HepG2 (cell line): ENCODE measurements around the gene SH3D19. TPM values are rescaled to one million over a fixed set of nuclear protein-coding genes. Genes with fewer than 3 reads are reported as not detected.

Experiments
- ATAC-seq: fragments of 200-7000 bp; cut with Tn5 transposase; 3 replicates; pipeline ENCODE4 v1.9.1; 2020; ENCODE audit warnings: mild to moderate bottlenecking, moderate library complexity
- BruUV-seq: library from RNA; stranded (reverse); fragments of 400-500 nt; replicated peaks from 2 replicates; lab custom pipeline; 2021; lab: Mats Ljungman, UMichigan
- CTCF ChIA-PET: fragments of 300-600 bp; formaldehyde crosslinking; extraction: SDS; loops from one replicate; lab custom pipeline; 2021; ENCODE audit warnings: low total read pairs, inconsistent platforms, low intra/inter-chr PET ratio; lab: Yijun Ruan, JAX
- POLR2A ChIA-PET: fragments of 350-600 bp; sonication (Branson Sonifier 250); formaldehyde crosslinking; loops from one replicate; lab custom pipeline; 2020; ENCODE audit warnings: antibody characterized with exemption, inconsistent platforms; lab: Yijun Ruan, JAX
- DNase-seq: peaks from one replicate; pipeline ENCODE4 v3.0.0-alpha.2; 2015; ENCODE audit warnings: low spot score
- FAIRE-seq: peaks from 3 replicates; lab custom pipeline; 2011; peaks lifted over from hg19 to GRCh38; lab: Jason Lieb, UNC
- H2AFZ ChIP-seq: one replicate; pipeline ENCODE4 v1.6.1; 2011; ENCODE audit warnings: low read length, inconsistent platforms
- H3K27ac ChIP-seq: fragments of 300-600 bp; 3 replicates; pipeline ENCODE4 v1.8.0; 2011; ENCODE audit warnings: mixed run types, mild to moderate bottlenecking, mixed read lengths, low read length, inconsistent platforms; ENCODE audit not compliant: insufficient read depth; ENCODE audit errors: extremely low read length
- H3K27me3 ChIP-seq, 2 experiments: fragments of 200-600 bp in 1 of 2; 2 replicates in 1 of 2; 3 replicates in 1 of 2; pipeline versions ENCODE4 v1.6.0 to v1.8.0; 2011; ENCODE audit warnings: low read length in 2 of 2, mild to moderate bottlenecking in 2 of 2, moderate library complexity in 2 of 2, inconsistent platforms in 1 of 2; ENCODE audit not compliant: insufficient read depth in 2 of 2, control insufficient read depth in 1 of 2
- H3K36me3 ChIP-seq, 2 experiments: fragments of 200-600 bp in 1 of 2; replicated peaks in 1 of 2; 2 replicates in 1 of 2; 3 replicates in 1 of 2; pipeline versions ENCODE4 v1.5.1 to v1.8.0; 2011; ENCODE audit warnings: low read length in 2 of 2, inconsistent platforms in 1 of 2; ENCODE audit not compliant: insufficient read depth in 2 of 2, control insufficient read depth in 1 of 2
- H3K4me1 ChIP-seq: 2 replicates; pipeline ENCODE4 v1.5.1; 2012; ENCODE audit warnings: low read length, inconsistent platforms; ENCODE audit not compliant: insufficient read depth
- H3K4me2 ChIP-seq: 2 replicates; pipeline ENCODE4 v1.6.0; 2011; ENCODE audit warnings: low read depth, low read length, inconsistent platforms
- H3K4me3 ChIP-seq, 3 experiments: fragments of 200-600 bp in 1 of 3; sonication (generic), shearing (Covaris generic) in 1 of 3; replicated peaks in 1 of 3; 2 replicates each; pipeline ENCODE4 v1.5.1; 2011 to 2016; ENCODE audit warnings: low read length in 3 of 3, inconsistent platforms in 2 of 3, low read depth in 2 of 3, mild to moderate bottlenecking in 2 of 3, control low read depth in 1 of 3, mixed read lengths in 1 of 3; ENCODE audit not compliant: insufficient read depth in 1 of 3
- H3K79me2 ChIP-seq: one replicate; pipeline ENCODE4 v1.6.1; 2011; ENCODE audit warnings: low read length, inconsistent platforms; ENCODE audit not compliant: insufficient read depth
- H3K9ac ChIP-seq: 2 replicates; pipeline ENCODE4 v1.6.0; 2011; ENCODE audit warnings: mild to moderate bottlenecking, low read depth, low read length, inconsistent platforms; ENCODE audit not compliant: insufficient read depth
- H3K9me3 ChIP-seq: 2 replicates; pipeline ENCODE4 v1.5.1; 2012; ENCODE audit warnings: mild to moderate bottlenecking, low read length
- H4K20me1 ChIP-seq: 2 replicates; pipeline ENCODE4 v1.6.0; 2011; ENCODE audit warnings: inconsistent platforms, mild to moderate bottlenecking, low read length, moderate library complexity; ENCODE audit not compliant: insufficient read depth
- ELK4 ChIP-seq: sonication (generic); formaldehyde crosslinking; IDR thresholded peaks from 2 replicates; pipeline ENCODE4 v1.9.0; 2021; ENCODE audit warnings: missing genetic modification reagents, borderline replicate concordance
- HNF4A ChIP-seq: sonication (generic); formaldehyde crosslinking; IDR thresholded peaks from 2 replicates; pipeline ENCODE4 v1.4.0; 2020; ENCODE audit warnings: missing genetic modification reagents
- HOMEZ ChIP-seq: IDR thresholded peaks from 2 replicates; pipeline ENCODE4 v1.6.1; 2016; ENCODE audit warnings: low read depth
- MAZ ChIP-seq, 2 experiments: sonication (generic) in 1 of 2; formaldehyde crosslinking in 1 of 2; IDR thresholded peaks; 2 replicates each; pipeline versions ENCODE4 v1.5.0 to v1.6.1; 2012 to 2020; ENCODE audit warnings: low read depth in 2 of 2, mild to moderate bottlenecking in 2 of 2, borderline replicate concordance in 1 of 2, improper control_type of control experiment in 1 of 2, low read length in 1 of 2, missing genetic modification reagents in 1 of 2, moderate library complexity in 1 of 2
- MBD4 ChIP-seq: IDR thresholded peaks from 2 replicates; pipeline ENCODE4 v1.6.1; 2012; ENCODE audit warnings: low read length, inconsistent platforms, borderline replicate concordance
- MXI1 ChIP-seq: IDR thresholded peaks from 3 replicates; pipeline ENCODE4 v1.6.1; 2012; ENCODE audit warnings: low read depth, low read length, inconsistent platforms, borderline replicate concordance
- NFRKB ChIP-seq: fragments of 450-650 bp; IDR thresholded peaks from 2 replicates; pipeline ENCODE4 v1.6.1; 2017
- POGZ ChIP-seq: sonication (generic); formaldehyde crosslinking; IDR thresholded peaks from 2 replicates; pipeline ENCODE4 v1.4.0; 2020; ENCODE audit warnings: mild to moderate bottlenecking, missing genetic modification reagents
- RFX5 ChIP-seq: IDR thresholded peaks from 2 replicates; pipeline ENCODE4 v1.6.1; 2011; ENCODE audit warnings: low read depth, low read length, improper control_type of control experiment
- RORA ChIP-seq: sonication (generic); formaldehyde crosslinking; IDR thresholded peaks from 2 replicates; pipeline ENCODE4 v1.5.0; 2020; ENCODE audit warnings: mild to moderate bottlenecking, missing genetic modification reagents, moderate library complexity
- SMARCE1 ChIP-seq: fragments of 450-650 bp; IDR thresholded peaks from 2 replicates; pipeline ENCODE4 v1.6.1; 2017; ENCODE audit warnings: borderline replicate concordance
- ZBTB33 ChIP-seq: sonication (generic); formaldehyde crosslinking; IDR thresholded peaks from 2 replicates; pipeline ENCODE4 v1.4.0; 2020; ENCODE audit warnings: missing genetic modification reagents
- ZBTB38 ChIP-seq: sonication (generic); formaldehyde crosslinking; IDR thresholded peaks from 2 replicates; pipeline ENCODE4 v1.5.1; 2020; ENCODE audit warnings: mild to moderate bottlenecking, missing genetic modification reagents
- ZNF510 ChIP-seq: sonication (generic); formaldehyde crosslinking; IDR thresholded peaks from 2 replicates; pipeline ENCODE4 v1.4.0; 2020; ENCODE audit warnings: low read depth, mild to moderate bottlenecking, missing genetic modification reagents
- ZNF512B ChIP-seq: sonication (generic); formaldehyde crosslinking; IDR thresholded peaks from 2 replicates; pipeline ENCODE4 v1.5.1; 2020; ENCODE audit warnings: missing genetic modification reagents, mild to moderate bottlenecking, borderline replicate concordance
- WGBS: methylation state at CpG from one replicate; pipeline ENCODE4 v1.1.6; 2017; ENCODE audit warnings: low lambda C conversion rate; 5-methylcytosine and 5-hydroxymethylcytosine counted together
- in situ Hi-C: cut with HindIII; loops from 2 replicates; pipeline ENCODE4 v1.10.0; 2017; ENCODE audit warnings: low pct_unique_long_range_greater_than_20kb; ENCODE audit not compliant: extremely low pct_ligation_motif_present
- intact Hi-C: fragments of 100-400 bp; cut with micrococcal nuclease; formaldehyde crosslinking; loops from one replicate; pipeline ENCODE4 v1.10.0; 2022; ENCODE audit not compliant: unreplicated experiment
- polyA plus RNA-seq, 8 experiments: library from polyadenylated mRNA; depleted of rRNA in 3 of 8; stranded (reverse) in 7 of 8; unstranded in 1 of 8; fragments of >200 nt; fragmentation: Illumina TruSeq in 4 of 8; extraction: Trizol in 4 of 8; gene quantifications; 2 replicates each; pipeline versions ENCODE4 v1.2.1 to v1.2.3, GENCODE V29; 2011 to 2016; ENCODE audit warnings: low read depth in 4 of 8, missing spikeins in 1 of 8, mixed read lengths in 1 of 8; ENCODE audit not compliant: insufficient read depth in 1 of 8
- total RNA-seq, 5 experiments: library from RNA; depleted of rRNA; stranded (reverse); fragments of >200 nt; fragmentation: Illumina TruSeq; extraction: Trizol; gene quantifications; 2 replicates each; pipeline ENCODE4 v1.2.3, GENCODE V29; 2016; ENCODE audit warnings: low read depth in 1 of 5

The SH3D19 gene
- total and polyA plus RNA-seq, 2 of the 13 experiments (the other 11 are each of a cell fraction or from before 2014, with no cell fraction given) = 31.2 to 38.0 TPM

GRCh38 chr4:151199319-151200190 lies 125.8 kb downstream of the SH3D19 start:
- no peak overlapping the region for H3K9ac ChIP-seq
- no peaks in the 10 kb centered on the region for H3K9me3 ChIP-seq
- DNase-seq (peak; percentile 47), FAIRE-seq (no peak), ATAC-seq (peak; percentile 80)
- POLR2A ChIA-PET = no interaction called here
- no peak overlapping the region for H3K4me2 ChIP-seq
- no peaks in the 10 kb centered on the region for H3K27me3 ChIP-seq
- CTCF ChIA-PET = no interaction called here
- 79% methylated on average over 6 of the region's 6 CpGs for WGBS
- peak overlapping the region; percentile 55 for H3K27ac ChIP-seq
- peaks cover 58% of the 10 kb centered on the region for H3K4me1 ChIP-seq
- H4K20me1 ChIP-seq = 0 out of 2 replicates have a peak, but pooled peaks cover 4% of the 10 kb centered on the region
- H3K36me3 ChIP-seq = peaks cover 0 to 2% of the 10 kb centered on the region in 2 experiments; a peak in 2 of 5 replicates
- no peak overlapping the region for H2AFZ ChIP-seq
- no TSS peak for BruUV-seq
- H3K79me2 ChIP-seq = peaks cover 64% of the 10 kb centered on the region
- in situ Hi-C loops = no loop called here
- intact Hi-C loops = no loop called here
- no peak overlapping the region; a peak in 1 of 6 replicates for H3K4me3 ChIP-seq
- TF ChIP-seq RFX5 (no peak), MAZ (IDR thresholded peaks at IDR 0.05; ENCODE audit: borderline replicate concordance, low read depth, low read length) (no peak), MAZ (CRISPR knock-in tag; IDR thresholded peaks at IDR 0.05; ENCODE audit: low read depth) (no peak), MXI1 (peak; percentile 17; the same call in 1 of the 3 replicates), SMARCE1 (no peak), ZBTB38 (CRISPR knock-in tag) (peak; percentile 53; the same call in 1 of the 2 replicates), RORA (CRISPR knock-in tag) (no peak), HNF4A (CRISPR knock-in tag) (peak; percentile 59), HOMEZ (CRISPR knock-in tag) (peak; percentile 75; the same call in 1 of the 2 replicates), ZBTB33 (CRISPR knock-in tag) (peak; percentile 88), ZNF510 (no peak), POGZ (CRISPR knock-in tag) (peak; percentile 37; the same call in 1 of the 2 replicates), NFRKB (no peak), MBD4 (no peak), ELK4 (CRISPR knock-in tag) (no peak), ZNF512B (CRISPR knock-in tag) (no peak)
